CD4-positive, alpha-beta T cell treated with Interleukin-15 for 1 hour (primary cell): ENCODE measurements around the gene ANTXRL.
A peak's percentile ranks its signal among the peaks of the same experiment; 100 is the strongest.
"Not testable (repeated sequence)": the region's sequence is repeated elsewhere in the genome, so short reads cannot be mapped to it uniquely, and the experiment has no call there.

ENCODE experiments used
- DNase-seq: peaks from one replicate; pipeline ENCODE4 v3.0.0-alpha.2; 2020

ANTXRL gene

DNA sequence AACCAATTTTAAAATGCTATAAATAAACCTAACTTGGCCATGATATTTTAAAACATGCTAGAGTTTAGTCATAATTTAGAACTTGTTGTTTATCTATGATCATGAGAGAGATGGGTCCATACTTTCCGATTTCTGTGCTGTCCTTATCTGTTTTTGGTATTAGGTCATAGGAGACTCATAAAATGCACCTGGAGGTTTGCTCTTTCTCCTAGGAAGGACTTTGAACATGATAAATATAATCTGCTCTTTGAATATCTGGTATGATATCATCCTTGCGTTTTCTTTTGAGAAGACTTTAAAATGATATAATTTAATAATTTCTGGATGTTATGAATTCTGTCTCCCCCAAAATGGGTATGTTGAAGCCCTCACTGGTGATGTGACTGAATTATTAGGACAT, 9.0 kb upstream of the ANTXRL start:
- no peak for DNase-seq

DNA sequence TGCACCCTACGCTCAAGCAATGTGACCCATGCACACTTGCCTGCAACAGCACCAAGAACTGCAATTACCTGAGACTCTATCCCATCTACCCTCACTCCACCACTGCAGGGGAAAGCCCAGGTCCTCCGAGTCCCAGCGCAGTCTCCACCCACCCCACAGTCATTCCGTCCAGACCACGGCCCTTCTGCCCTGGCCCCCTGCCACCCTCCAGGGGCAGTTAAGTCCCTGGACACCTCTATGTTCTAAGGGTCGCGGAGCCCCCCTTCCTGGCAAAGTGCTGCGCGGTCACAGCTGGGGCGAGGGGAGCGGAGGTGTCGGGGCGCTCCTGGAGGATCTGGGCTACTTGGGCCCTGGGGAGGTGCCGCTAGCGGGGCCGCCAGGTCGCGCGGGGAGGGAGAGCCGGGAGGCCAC, 4.4 kb upstream of the ANTXRL start:
- not testable (repeated sequence) for DNase-seq

DNA sequence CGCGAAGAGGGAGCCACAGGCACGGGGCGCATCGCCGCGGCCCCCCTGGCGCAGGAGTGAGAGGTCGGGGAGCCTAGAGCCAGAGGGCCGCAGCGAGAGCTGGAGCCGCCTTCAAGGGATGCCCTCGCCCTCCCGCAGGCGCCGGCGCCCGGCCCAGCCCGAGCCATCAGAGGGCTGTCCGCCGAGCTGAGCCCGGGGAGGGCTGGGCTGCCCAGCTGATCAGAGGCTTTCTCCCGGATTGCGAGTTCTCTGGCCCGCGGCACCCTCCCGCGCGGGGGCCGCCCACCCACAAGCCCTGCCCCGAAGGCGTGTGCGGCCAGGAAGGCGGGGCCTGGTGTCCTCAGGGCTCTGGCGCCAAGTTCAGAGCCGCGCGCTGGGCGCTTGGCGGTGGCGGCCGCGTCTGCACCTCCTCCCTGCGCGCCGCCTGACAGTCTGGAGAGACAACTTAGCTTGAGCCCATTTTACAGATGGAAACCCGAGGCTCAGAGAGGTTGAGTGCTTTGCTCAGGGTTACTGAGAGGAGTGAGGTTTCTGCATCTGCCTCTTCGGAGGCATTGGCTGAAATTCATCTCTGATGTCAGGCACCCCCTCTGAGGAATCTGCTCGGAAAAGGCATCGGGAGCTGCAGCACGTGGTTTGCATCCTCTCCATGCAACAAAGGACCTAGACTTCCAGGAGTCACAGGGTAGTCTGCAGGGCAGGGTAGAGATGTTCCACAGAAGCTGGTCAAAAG, 3.8 kb upstream of the ANTXRL start:
- DNase-seq, result peak; percentile 71

DNA sequence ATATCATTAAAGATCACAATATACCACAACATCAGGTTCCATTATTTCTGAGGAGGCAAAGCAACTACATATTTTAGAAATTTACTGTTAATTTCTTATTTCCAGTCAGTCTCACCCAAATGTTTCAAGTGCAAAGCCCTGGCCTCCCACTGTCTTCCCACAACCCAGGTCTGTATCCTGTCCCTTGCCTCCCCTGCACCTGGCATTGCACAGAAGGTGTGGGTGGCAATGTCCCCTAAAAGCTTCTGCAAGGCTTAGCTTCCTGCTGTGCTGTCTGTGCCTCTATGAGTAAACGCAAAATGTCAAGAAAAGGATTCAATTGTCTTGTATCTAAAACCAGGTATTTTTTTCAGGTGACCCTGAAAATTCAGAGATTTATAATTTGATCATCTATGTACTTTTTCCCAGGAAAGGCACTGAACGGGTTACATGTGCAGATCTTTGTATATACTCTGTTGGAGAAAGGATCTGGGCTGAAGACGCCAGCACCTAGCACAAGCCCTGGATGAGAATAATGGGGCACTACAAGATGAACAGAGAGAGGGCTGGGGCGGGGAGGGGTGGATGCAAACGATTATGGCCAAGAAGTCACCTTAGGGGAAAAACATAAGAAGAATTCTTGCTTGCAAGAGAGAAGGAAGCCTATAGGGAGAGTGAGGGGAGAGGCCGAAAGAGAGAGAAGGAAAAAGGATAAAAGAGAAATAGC, 3.1 kb upstream of the ANTXRL start:
- no peak for DNase-seq

DNA sequence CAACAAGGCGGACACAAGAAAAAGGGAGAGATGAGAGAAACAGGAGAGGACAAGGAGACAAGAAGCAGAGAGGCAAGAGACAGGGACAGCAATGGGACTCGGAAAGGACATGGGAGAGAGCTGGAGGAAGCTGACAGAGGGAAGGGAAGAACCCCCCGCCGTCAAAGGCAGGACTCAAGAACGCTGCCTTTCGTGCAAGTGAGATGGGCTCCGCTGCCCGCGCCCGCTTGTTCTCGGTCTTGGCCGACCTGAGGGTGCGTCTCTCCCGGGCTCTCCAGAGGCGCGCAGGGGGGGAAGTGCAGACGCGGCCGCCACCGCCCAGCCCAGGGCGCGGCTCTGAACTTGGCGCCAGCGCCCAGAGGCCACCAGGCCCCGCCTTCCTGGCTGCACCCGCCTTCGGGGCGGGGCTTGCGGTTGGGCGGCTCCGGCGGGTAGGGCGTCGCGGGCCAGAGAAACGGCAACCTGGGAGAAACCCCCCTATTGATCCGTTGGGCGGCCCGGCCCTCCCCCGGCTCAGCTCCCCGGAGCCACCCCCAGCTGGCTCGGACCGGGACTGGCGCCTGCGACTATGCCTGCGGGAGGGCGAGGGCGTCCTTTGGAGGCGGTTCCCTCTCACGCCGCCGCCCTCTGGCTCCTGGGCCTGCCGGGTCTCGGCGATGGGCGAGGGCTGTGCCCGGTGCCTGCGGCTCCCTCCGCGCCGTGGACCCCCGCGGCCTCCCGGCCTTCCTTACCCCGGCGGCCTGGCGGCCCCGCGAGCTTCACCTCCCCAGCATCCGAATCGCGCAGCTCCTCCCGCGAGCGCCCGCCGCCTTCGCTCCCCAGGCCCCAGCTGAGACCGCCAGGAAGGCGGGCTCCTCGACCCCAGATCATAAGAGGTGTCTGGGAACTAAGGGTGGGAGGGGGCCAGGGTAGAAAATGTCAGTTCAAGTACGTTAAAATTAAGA, 2.2 kb upstream of the ANTXRL start:
- DNase-seq, result peak; percentile 74

DNA sequence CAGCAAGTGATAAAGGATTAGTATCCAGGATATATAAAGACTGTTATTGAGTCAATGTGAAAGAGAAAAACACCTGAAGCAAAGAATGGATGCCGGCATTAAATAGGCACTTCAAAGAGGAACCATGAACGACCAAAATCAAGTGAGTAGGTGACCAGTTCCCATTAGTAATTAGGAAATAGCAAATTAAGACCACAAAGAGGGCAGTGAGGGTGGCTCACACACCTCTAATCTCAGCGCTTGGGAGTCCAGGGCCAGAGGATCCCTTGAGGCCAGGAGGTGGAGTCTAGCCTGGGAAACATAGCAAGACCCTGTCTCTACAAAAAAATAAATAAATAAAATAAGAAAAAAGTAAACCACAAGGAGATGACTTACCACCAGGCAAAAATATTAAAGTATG, 1.5 kb upstream of the ANTXRL start:
- DNase-seq, result no peak

DNA sequence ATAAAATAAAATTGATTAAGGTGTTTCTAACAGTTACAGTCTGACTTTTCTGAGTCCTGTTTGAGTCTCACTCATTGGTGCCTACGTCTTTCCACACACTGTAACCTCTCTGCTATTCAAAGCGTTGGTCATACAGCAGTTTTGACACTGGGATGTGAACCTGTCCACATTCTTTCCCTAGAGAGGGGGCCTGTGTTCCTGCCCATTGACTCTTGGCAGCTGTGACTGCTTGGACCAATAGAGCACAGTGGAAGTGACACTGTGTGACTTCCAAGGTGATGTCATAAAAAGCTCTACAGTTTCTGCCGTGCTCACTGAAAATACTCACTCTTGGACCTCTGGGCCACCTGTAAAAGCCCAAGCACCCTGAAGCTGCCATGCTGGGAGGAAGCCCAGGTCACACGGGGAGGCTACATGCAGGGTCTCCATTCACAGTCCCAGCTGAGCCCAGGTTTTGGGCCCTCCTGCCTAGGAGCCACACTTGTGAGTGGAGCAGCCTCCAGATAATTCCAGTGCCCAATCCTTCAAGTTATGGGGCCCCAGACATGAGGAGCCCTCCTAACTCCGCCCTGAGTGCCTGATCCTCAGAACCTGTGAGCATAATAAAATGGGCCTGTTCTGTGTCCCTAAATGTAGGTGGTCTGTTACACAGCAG, 704 bp upstream of the ANTXRL start:
- no peak for DNase-seq

DNA sequence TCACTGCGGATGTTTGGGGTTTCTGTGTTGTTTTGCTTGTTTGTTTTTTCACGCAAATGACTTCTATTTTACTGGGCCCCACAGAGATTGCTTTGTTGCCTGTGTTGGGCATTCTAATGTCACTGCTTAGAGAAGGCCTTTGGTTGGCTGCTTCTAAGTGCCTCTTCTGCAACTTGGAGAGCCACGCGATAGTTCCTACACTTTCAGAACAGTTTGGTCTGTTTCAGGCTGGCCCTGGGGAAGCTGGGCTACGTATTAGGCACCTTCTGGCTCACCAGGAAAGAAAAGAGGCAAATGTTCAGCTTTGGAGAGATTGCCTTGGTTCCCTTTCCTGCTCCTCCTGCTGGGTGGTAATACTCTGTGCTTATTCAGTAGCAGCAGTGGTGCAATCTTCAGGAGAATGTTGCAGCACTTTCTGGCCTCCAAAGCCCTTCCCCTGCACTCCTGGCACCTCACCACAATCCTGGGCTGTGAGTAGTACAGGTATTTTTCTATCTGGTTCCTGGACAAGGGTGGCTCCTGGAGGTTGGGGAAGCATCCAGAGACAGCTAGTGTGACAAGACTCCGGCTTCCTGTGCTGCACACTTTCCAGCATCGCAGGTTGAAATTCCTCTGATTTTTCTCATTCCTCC, 1.2 kb downstream of the ANTXRL start:
- no peak for DNase-seq

DNA sequence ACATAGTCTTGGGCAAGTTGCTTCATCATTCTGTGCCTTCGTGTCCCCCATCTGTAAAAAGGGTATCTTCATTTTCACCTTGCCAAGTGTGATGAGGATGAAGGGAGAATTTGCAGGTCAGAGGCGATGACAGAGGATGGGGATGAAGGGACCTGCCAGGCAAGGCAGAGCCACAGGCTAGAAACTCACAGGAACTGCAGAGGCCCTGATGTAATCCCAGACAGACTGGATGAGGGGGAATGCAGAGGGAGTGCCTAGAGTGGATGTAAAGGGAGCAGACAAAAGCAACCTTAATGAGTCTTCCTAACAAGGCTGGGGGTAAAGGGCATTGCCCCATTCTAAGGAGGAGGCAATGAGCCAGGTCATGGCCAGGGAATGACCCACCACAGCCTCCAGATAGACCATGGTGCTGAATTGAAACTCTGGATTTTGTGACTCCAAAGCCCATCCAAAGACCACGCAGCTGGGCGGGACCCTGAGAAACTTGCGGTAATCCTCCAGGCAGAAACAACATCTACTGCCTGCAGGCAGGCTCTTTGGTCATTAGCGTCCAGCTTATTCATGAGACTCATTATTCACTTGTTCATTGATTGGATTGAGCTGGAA, 1.9 kb downstream of the ANTXRL start:
- DNase-seq, result no peak

DNA sequence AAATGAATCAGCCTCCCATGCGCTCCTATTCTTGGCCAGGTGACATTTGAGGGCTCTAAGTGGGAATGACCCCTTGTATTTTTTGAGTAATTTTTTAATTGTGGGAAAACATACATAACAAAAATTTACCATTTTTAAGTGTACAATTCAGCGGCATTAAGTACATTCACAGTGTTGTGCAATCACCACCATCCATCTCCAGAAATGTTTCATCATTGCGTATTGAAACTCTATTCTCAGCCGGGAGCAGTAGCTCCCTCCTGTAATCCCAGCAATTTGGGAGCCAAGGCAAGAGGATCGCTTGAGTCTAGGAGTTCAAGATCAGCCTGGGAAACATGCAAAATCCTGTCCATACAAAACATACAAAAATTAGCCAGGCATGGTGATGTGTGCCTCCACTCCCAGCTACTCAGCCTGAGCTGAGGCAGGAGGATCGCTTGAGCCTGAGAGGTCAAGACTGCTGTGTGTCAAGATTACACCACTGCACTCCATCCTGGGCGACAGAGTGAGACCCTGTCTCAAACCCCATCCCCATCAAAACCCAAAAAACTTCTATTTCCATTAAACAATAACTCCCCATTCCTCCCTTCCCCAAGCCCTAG, 2.5 kb downstream of the ANTXRL start:
- DNase-seq, result no peak

DNA sequence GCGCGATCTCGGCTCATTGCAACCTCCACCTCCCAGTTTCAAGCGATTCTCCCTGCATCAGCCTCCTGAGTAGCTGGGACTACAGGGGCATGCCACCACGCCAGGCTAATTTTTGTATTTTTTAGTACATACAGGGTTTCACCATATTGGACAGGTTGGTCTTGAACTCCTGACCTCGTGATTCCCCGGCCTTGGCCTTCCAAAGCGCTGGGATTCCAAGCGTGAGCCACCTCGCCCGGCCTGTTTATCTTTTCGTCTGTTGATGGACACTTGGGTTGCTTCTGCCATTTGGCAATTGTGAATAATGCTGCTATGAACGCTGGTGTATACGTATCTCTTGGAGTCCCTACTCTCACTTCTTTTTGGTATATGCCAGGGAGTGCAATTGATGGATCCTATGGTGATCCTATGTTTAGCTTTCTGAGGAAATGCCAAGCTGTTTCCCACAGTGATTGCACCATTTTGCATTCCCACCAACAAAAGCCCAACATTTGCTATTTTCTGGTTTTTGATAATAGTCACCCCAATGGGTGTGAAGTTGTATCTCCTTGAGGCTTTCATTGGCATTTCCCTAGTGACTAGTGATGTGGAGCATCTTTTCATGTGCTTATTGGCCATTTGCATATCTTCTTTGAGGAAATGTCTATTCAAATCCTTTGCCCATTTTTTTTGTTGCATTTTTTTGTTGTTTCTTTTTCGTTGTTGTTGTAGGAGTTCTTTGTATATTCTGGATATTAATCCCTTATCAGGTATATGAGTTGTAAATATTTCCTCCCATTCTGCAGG, 3.5 kb downstream of the ANTXRL start:
- DNase-seq, result no peak

DNA sequence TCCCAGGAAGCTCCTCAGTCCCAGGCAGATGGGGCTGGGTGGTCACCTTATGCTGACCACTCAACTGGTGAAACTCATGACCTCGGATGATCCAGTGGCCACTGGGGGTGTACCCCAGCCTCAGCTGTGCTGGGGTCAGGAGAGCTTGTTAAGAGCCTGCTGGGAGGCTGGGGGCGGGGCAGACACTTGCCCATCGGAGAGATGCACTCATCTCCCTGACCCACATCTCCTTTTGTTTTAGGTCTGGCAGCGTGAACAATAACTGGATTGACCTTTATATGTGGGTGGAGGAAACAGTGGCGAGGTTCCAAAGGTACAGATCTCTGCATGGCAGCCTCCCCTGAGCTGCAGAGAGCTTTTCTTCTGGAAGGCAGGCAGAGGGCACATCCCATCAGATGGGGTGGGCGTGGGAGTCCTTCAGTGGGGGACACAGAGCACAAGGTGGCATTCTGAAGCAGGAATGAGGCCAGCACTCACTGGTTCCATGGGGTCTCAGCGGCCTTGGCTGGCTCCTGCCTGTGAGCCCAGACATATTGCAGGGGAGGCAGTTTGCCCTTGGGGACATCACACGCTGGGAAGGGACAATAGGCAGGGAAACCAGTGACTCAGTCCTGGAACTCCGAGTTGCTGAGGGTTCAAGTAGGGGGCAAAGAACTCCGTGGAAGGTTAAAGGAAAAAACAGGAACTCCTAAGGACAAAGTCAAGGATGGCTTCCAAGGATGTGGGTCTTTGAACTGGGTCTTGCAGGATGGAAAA, 5.2 kb downstream of the ANTXRL start:
- DNase-seq, result no peak

DNA sequence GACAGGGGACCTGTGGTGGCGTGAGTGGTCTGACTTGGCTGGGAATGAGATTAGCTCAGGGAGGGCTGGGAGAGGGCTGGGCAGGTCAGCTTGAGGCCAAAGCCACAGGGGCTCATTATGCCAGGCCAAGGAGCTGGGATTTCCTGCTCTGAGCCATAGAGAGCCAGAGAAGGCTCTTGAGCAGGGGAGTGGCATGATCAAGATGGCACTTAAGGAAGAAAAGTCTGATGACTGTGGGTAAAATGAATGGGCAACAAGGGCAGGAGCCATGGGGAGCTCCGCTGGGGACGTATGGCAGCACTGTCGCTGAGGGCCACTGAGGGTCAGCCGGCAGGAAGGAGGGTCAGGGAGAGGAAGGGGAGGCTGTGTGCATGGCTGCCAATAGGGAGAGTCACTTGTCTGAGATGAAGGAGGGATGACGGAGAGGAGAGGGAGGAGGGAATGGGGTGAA, 5.8 kb downstream of the ANTXRL start:
- DNase-seq, result no peak

DNA sequence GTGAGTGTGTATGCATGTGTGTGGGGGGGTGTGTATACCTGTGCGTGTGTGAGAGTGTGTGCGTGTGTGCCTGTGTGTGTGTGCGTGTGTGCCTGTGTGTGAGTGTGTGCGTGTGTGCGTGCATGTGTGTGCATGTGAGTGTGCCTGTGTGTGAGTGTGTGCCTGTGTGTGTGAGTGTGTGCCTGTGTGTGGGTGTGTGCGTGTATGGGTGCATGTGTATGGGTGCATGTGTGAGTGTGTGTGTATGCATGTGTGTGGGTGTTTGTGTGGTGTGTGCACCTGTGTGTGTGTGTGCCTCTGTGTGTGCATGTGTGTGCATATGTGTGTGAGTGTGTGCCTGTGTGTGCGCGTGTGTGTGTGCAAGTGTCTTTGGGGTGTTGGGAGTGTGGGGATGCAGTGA, 6.4 kb downstream of the ANTXRL start:
- DNase-seq, result no peak

DNA sequence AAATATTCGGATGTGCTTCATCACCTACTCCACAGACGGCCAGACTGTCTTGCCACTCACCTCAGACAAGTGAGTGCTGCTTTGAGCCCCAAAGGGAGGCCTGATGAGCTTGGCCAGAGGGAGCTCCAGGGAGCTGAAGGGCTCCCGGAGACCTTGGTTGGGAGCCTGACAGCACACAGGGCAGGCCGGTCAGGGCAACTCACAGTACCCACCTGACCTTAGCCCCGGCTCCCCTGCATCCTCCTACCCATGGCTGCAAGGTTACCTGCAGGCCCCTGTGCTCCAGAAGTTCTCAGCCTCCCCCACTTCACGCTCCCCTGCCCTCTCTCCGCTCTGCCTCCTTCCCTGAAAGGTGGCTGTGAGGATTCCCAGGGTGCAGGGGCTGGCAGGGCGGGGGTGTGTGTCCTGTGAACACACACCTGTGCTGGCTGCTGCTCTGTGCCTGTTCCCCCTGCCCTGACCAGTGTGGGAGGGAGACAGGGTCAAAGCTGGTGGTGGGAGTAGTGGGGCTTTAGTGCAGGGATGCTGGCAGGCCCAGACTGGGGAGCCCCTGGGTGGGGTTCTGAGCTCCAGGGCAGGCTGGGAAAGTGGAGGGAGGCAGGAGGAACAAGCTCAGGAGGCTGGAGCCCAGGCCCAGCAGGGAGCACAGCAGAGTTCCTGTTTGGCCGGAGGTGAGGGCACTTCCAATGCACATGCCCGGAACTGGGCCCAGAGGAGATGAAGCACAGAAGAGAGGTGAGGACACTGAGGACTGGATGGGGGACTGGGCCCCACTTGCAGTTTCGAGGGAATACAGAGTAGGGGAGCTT, 7.2 kb downstream of the ANTXRL start:
- no peak for DNase-seq

DNA sequence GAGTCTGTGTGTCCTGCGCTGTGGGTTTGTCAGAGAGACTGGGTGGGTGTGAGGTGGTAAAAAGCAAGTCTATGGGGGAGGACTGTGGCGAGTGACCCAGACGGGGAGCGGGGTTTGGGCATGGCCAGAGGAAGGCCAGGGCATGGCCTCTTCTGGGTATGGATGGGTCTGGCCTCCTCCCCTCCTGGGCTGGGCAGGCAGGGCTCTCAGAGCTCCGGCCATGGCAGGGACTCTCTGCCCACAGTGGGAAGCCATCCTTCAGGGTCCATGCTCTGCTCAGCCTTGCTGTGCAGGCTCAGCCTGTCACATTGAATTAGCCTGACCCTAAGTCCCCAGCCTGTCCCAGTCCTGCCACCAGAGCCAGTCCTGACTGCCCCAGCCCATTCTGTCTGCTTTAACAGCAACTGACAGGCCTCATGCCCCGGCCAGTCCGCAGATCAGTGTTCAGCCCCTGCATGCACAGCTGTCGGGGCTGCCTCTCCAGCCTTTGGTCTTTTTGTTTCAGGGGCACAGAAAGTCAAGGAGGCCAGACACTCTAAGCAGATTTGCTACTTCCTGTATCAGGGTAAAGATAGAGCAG, 7.9 kb downstream of the ANTXRL start:
- DNase-seq, result no peak

DNA sequence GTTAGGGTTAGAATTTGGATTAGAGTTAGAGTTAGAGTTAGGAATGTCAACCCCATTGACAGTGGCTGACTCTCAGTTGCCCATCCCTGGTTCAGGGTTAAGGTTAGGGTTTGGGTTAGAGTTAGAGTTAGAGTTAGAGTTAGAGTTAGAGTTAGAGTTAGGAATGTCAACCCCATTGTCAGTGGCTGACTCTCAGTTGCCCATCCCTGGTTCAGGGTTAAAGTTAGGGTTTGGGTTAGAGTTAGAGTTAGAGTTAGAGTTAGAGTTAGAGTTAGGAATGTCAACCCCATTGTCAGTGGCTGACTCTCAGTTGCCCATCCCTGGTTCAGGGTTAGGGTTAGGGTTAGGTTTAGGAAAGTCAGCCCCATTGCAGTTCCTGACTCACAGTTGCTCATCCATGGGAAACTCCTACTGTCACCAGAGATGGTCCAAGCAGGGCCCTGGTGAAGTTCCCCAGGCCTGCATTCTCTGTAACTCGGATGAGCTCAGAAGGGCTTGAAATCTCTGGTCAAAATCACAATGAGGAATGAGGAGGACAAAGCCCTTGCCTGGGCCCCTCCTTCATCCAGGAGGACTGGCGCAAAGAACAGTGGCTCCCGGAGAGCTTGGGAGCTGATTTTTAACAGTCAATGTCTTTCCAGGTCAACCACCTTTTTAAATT, 8.7 kb downstream of the ANTXRL start:
- DNase-seq, result not testable (repeated sequence)

DNA sequence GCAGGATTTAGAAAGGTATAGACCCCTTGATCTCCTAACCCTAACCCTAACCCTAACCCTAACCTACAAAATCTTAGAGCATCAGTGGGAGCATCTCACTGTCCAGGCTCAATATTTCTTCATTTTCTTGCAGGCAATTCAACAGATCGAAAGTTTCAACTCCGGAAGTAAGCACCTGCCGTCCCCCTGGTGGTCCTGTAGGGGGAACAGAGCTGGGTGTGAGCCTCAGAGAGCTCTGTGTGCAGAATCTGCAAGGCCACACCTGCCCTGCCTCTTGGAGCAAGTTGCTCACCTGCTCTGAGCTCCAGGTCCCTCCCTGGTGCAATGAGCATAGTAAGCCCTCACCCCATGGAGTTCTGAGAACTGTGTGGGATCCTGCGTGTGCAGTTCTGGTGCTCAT, 9.3 kb downstream of the ANTXRL start:
- not testable (repeated sequence) for DNase-seq
